Tibial nerve (tissue), 4 donors: ENCODE data around the gene TSPAN13. TPM values are rescaled to one million over a fixed set of nuclear protein-coding genes. Genes with fewer than 3 reads are reported as not detected.

Experiments
- DNase-seq, 2 donors: peaks; one replicate each; pipeline ENCODE4 v3.0.0-alpha.2; 2019; ENCODE audit warnings: low spot score in 2 of 2
- H3K27ac ChIP-seq, 4 donors: fragments of 200-600 bp; sonication (generic) in 3 of 4; one replicate each; pipeline ENCODE4 v1.5.1; 2017 to 2019; ENCODE audit warnings: mild to moderate bottlenecking in 1 of 4
- H3K27me3 ChIP-seq, 2 donors: fragments of 200-600 bp; sonication (generic) in 1 of 2; one replicate each; pipeline versions ENCODE4 v1.5.1 to v1.6.0; 2017 to 2019
- H3K36me3 ChIP-seq, 3 donors: fragments of 200-600 bp; sonication (generic); one replicate each; pipeline ENCODE4 v1.5.1; 2018 to 2019
- H3K4me1 ChIP-seq, 4 donors: fragments of 200-600 bp; sonication (generic) in 3 of 4; one replicate each; pipeline ENCODE4 v1.5.1; 2017 to 2019
- H3K4me3 ChIP-seq, 4 donors: fragments of 200-600 bp; sonication (generic) in 3 of 4; one replicate each; pipeline ENCODE4 v1.5.1; 2017 to 2019; ENCODE audit warnings: mild to moderate bottlenecking in 1 of 4, moderate library complexity in 1 of 4
- H3K9me3 ChIP-seq, 4 donors: fragments of 200-600 bp; sonication (generic) in 3 of 4; one replicate each; pipeline ENCODE4 v1.5.1; 2017 to 2019
- EP300 ChIP-seq, 2 donors: sonication (generic); formaldehyde crosslinking; IDR thresholded peaks; one replicate each; pipeline ENCODE4 v1.6.1; 2017; ENCODE audit warnings: antibody characterized with exemption in 2 of 2, mild to moderate bottlenecking in 1 of 2
- POLR2A ChIP-seq, 2 donors: fragments of 450-650 bp; IDR thresholded peaks; one replicate each; pipeline ENCODE4 v1.6.1; 2017; ENCODE audit warnings: antibody characterized with exemption in 2 of 2, mild to moderate bottlenecking in 2 of 2, moderate library complexity in 2 of 2
- WGBS, 2 donors: methylation state at CpG; one replicate each; pipeline ENCODE4 v1.1.5; 2018; 5-methylcytosine and 5-hydroxymethylcytosine counted together
- total RNA-seq, 4 donors: library from RNA; depleted of rRNA; stranded (reverse); fragments of >200 nt; gene quantifications; one replicate each; pipeline ENCODE4 v1.1.0, GENCODE V29; 2016
- TF ChIP-seq, protein P1 (sequence below), 5 experiments: fragments of 200-600 bp in 3 of 5; fragments of 450-650 bp in 2 of 5; sonication (generic) in 3 of 5; IDR thresholded peaks; one replicate each; pipeline ENCODE4 v1.5.1; 2016 to 2019; ENCODE audit warnings: antibody characterized with exemption in 5 of 5, mild to moderate bottlenecking in 3 of 5, moderate library complexity in 2 of 5

TSPAN13 gene
- total RNA-seq, 4 donors from 2014 or later, result 6.9 to 11.7 (median 9.0) TPM

GRCh38 chr7:16726189-16726588, 27.4 kb upstream of the TSPAN13 start:
- H3K4me3 ChIP-seq, result no peak overlapping the region
- 70% methylated on average over 2 of the region's 2 CpGs for WGBS, 2 donors
- H3K9me3 ChIP-seq, result no peaks in the 10 kb centered on the region
- H3K27me3 ChIP-seq, result no peaks in the 10 kb centered on the region
- TF ChIP-seq EP300 (IDR thresholded peaks at IDR 0.05) (no peak), POLR2A (IDR thresholded peaks at IDR 0.05) (no peak)
- TF ChIP-seq, protein P1, sequence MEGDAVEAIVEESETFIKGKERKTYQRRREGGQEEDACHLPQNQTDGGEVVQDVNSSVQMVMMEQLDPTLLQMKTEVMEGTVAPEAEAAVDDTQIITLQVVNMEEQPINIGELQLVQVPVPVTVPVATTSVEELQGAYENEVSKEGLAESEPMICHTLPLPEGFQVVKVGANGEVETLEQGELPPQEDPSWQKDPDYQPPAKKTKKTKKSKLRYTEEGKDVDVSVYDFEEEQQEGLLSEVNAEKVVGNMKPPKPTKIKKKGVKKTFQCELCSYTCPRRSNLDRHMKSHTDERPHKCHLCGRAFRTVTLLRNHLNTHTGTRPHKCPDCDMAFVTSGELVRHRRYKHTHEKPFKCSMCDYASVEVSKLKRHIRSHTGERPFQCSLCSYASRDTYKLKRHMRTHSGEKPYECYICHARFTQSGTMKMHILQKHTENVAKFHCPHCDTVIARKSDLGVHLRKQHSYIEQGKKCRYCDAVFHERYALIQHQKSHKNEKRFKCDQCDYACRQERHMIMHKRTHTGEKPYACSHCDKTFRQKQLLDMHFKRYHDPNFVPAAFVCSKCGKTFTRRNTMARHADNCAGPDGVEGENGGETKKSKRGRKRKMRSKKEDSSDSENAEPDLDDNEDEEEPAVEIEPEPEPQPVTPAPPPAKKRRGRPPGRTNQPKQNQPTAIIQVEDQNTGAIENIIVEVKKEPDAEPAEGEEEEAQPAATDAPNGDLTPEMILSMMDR (IDR thresholded peaks at IDR 0.05), result no peak
- H3K36me3 ChIP-seq, result no peaks in the 10 kb centered on the region
- H3K4me1 ChIP-seq, result no peaks in the 10 kb centered on the region
- DNase-seq, result no peak
- no peak overlapping the region for H3K27ac ChIP-seq

DNA sequence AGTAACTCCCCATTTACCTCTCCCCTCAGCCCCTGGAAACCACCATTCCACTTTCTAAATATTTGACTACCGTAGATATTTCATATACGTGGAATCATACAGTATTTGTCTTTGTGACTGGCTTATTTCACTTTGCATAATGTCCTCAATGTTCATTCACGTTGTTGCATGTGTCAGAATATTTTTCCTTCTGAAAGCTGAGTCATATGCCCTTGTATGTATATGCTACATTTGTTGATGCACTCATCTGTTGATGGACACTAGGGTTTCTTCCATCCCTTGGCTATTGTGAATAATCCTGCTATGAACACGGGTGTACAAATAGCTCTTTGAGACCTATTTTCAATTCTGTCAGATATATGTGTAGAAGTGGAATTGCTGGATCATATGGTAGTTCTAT, 25.8 kb upstream of the TSPAN13 start:
- Histone ChIP-seq H3K4me3 (no peak overlapping the region), H3K9me3 (no peaks in the 10 kb centered on the region), H3K36me3 (no peaks in the 10 kb centered on the region), H3K27me3 (no peaks in the 10 kb centered on the region), H3K4me1 (no peaks in the 10 kb centered on the region), H3K27ac (no peak overlapping the region)
- no peak for TF ChIP-seq EP300 (IDR thresholded peaks at IDR 0.05)
- no peak for DNase-seq
- 73% methylated on average over 4 of the region's 4 CpGs for WGBS, 2 donors

DNA sequence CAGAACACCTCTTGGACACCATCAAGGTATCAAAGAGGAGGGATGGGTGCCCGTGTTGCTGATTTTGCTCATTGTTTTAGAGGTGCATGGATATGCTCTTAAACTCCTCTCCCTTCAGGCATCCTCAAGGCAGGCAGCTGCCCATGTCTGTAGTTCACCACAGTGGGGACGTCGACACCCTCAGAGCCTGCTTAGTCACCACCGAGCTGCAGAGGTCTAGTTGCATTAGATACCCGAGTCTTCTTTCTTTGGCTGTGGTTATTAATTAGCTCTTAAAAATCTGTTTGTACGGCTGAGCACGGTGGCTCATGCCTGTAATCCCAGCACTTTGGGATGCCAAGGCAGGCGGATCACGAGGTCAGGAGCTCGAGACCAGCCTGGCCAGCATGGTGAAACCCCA, 24.7 kb upstream of the TSPAN13 start:
- Histone ChIP-seq H3K9me3 (no peaks in the 10 kb centered on the region), H3K27me3 (no peaks in the 10 kb centered on the region), H3K4me3 (no peak overlapping the region), H3K36me3 (no peaks in the 10 kb centered on the region), H3K27ac (no peak overlapping the region), H3K4me1 (no peaks in the 10 kb centered on the region)
- no peak for DNase-seq
- WGBS, 2 donors, result 87 to 91% methylated on average over 10 of the region's 10 CpGs
- no peak for TF ChIP-seq EP300 (IDR thresholded peaks at IDR 0.05)
- TF ChIP-seq, protein P1 (IDR thresholded peaks at IDR 0.05), result no peak
- TF ChIP-seq POLR2A (IDR thresholded peaks at IDR 0.05), result no peak

GRCh38 chr7:16729541-16729940, 24.0 kb upstream of the TSPAN13 start:
- H3K4me1 ChIP-seq, result no peaks in the 10 kb centered on the region
- no peak for DNase-seq
- TF ChIP-seq POLR2A (IDR thresholded peaks at IDR 0.05) (no peak), EP300 (IDR thresholded peaks at IDR 0.05) (no peak)
- TF ChIP-seq, protein P1 (IDR thresholded peaks at IDR 0.05), result no peak
- H3K27ac ChIP-seq, result no peak overlapping the region
- H3K27me3 ChIP-seq, result no peaks in the 10 kb centered on the region
- no peaks in the 10 kb centered on the region for H3K9me3 ChIP-seq
- WGBS, 2 donors, result 84 to 85% methylated on average over 2 of the region's 2 CpGs
- no peak overlapping the region for H3K4me3 ChIP-seq
- H3K36me3 ChIP-seq, result no peaks in the 10 kb centered on the region

DNA sequence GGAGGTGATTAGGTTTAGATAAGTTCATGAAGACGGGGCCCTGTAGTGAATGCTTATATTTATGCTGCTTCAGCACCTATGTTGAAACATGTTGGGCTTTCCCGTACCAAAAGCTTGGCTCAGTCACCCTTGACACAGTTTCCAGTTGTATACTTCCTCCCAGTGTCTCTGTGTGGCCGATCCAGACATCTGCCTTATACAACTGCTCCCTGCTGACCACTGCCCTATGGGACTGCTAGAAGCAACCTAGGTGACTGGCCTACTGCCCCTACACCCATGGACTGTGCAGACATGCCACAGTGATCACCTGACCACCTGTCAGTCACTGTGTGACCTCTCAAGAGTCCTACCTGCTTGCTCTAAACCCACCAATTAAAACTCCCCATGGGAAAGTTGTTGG, 22.6 kb upstream of the TSPAN13 start:
- H3K27ac ChIP-seq, result no peak overlapping the region
- 88% methylated on average over 3 of the region's 3 CpGs for WGBS, 2 donors
- H3K4me3 ChIP-seq, result no peak overlapping the region
- no peak for TF ChIP-seq POLR2A (IDR thresholded peaks at IDR 0.05)
- H3K4me1 ChIP-seq, result no peaks in the 10 kb centered on the region
- H3K36me3 ChIP-seq, result no peaks in the 10 kb centered on the region
- no peaks in the 10 kb centered on the region for H3K27me3 ChIP-seq
- DNase-seq, result no peak
- H3K9me3 ChIP-seq, result no peaks in the 10 kb centered on the region

GRCh38 chr7:16732828-16733227, 20.7 kb upstream of the TSPAN13 start:
- Histone ChIP-seq H3K9me3 (no peaks in the 10 kb centered on the region), H3K4me1 (no peaks in the 10 kb centered on the region), H3K36me3 (no peaks in the 10 kb centered on the region), H3K27ac (no peak overlapping the region), H3K27me3 (no peaks in the 10 kb centered on the region), H3K4me3 (no peak overlapping the region)
- no peak for TF ChIP-seq POLR2A (IDR thresholded peaks at IDR 0.05)
- TF ChIP-seq, protein P1 (IDR thresholded peaks at IDR 0.05), result no peak
- no peak for TF ChIP-seq EP300 (IDR thresholded peaks at IDR 0.05)
- 97% methylated on average over 4 of the region's 4 CpGs for WGBS, 2 donors
- no peak for DNase-seq
